ENCODE measurements around the gene NUP98. TPM values are rescaled to one million over a fixed set of nuclear protein-coding genes. Genes with fewer than 3 reads are reported as not detected.
A peak's percentile ranks its signal among the peaks of the same experiment; 100 is the strongest.
"Not testable (repeated sequence)": the region's sequence is repeated elsewhere in the genome, so short reads cannot be mapped to it uniquely, and the experiment has no call there.

NUP98 gene
- total and polyA plus RNA-seq, 2 of the 13 experiments (the other 11 are each of a cell fraction or from before 2014, with no cell fraction given) = 76.6 to 85.3 TPM

- DNase-seq (ENCODE audit: low spot score) (no peak), FAIRE-seq (no peak), ATAC-seq (no peak)
- Histone ChIP-seq H3K9me3 (ENCODE audit: low read length) (no peaks in the 10 kb centered on the region), H3K79me2 (ENCODE audit: insufficient read depth, low read length) (no peaks in the 10 kb centered on the region), H3K9ac (ENCODE audit: insufficient read depth, low read depth, low read length) (no peak overlapping the region), H4K20me1 (ENCODE audit: insufficient read depth, low read length) (no peaks in the 10 kb centered on the region), H3K4me2 (ENCODE audit: low read depth, low read length) (no peak overlapping the region), H3K36me3 (replicated peaks in 1 of 2; ENCODE audit: control insufficient read depth in 1 of 2, insufficient read depth in 2 of 2, low read length in 2 of 2) (no peaks in the 10 kb centered on the region), H2AFZ (ENCODE audit: low read length) (no peak overlapping the region), H3K4me3 (replicated peaks in 1 of 3; ENCODE audit: insufficient read depth in 1 of 3, low read depth in 2 of 3, low read length in 3 of 3) (no peak overlapping the region), H3K27ac (ENCODE audit: extremely low read length, insufficient read depth, low read length) (no peak overlapping the region), H3K4me1 (ENCODE audit: insufficient read depth, low read length) (no peaks in the 10 kb centered on the region), H3K27me3 (ENCODE audit: control insufficient read depth in 1 of 2, insufficient read depth in 2 of 2, low read length in 2 of 2) (peaks cover 3 to 37% of the 10 kb centered on the region in 2 experiments; a peak in 4 of 5 replicates)
- intact Hi-C loops (cut with micrococcal nuclease; ENCODE audit: unreplicated experiment) = no loop called here
- CTCF ChIA-PET (ENCODE audit: low intra/inter-chr PET ratio, low total read pairs) = no interaction called here
- TF ChIP-seq NFYC (CRISPR knock-in tag; IDR thresholded peaks at IDR 0.05) (no peak), SOX5 (CRISPR knock-in tag; IDR thresholded peaks at IDR 0.05; ENCODE audit: borderline replicate concordance) (no peak), MIER2 (CRISPR knock-in tag; IDR thresholded peaks at IDR 0.05) (no peak), ZNF83 (CRISPR knock-in tag; IDR thresholded peaks at IDR 0.05; ENCODE audit: borderline replicate concordance) (no peak), ZNF570 (CRISPR knock-in tag; IDR thresholded peaks at IDR 0.05; ENCODE audit: borderline replicate concordance) (no peak), KLF11 (CRISPR knock-in tag; IDR thresholded peaks at IDR 0.05) (no peak), ZFP62 (CRISPR knock-in tag; IDR thresholded peaks at IDR 0.05) (no peak), ZNF704 (CRISPR knock-in tag; IDR thresholded peaks at IDR 0.05; ENCODE audit: borderline replicate concordance) (no peak)
- no TSS peak for BruUV-seq (replicated peaks)
- POLR2A ChIA-PET = no interaction called here
- in situ Hi-C loops (cut with HindIII; ENCODE audit: extremely low pct_ligation_motif_present, low pct_unique_long_range_greater_than_20kb) = no loop called here
- 66% methylated on average over 8 of the region's 8 CpGs for WGBS (ENCODE audit: low lambda C conversion rate)
These were observed 139.1 kb downstream of the NUP98 start for GRCh38 chr11:3658252-3658651.

DNA sequence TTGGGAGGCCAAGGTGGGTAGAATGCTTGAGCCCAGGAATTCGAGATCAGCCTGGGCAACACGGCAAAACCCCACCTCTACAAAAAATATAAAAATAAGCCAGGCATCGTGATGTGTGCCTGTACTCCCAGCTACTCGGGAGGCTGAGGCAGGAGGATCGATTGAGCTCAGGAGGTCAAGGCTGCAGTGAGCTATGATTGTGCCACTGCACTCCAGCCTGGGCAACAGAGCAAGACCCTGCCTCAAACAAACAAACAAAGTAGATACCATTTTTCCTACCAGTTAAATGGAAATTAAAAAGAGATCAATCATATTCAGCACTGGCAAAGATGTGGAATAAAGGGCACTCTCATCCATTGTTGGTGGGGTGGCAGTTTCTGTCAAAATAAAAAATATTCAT, 140.0 kb downstream of the NUP98 start:
- DNase-seq (ENCODE audit: low spot score); H2AFZ ChIP-seq (ENCODE audit: low read length); H3K4me2 ChIP-seq (ENCODE audit: low read depth, low read length); H4K20me1 ChIP-seq (ENCODE audit: insufficient read depth, low read length); POLR2A ChIA-PET; H3K27ac ChIP-seq (ENCODE audit: extremely low read length, insufficient read depth, low read length); in situ Hi-C loops (cut with HindIII; ENCODE audit: extremely low pct_ligation_motif_present, low pct_unique_long_range_greater_than_20kb); ATAC-seq; H3K9me3 ChIP-seq (ENCODE audit: low read length); H3K4me3 ChIP-seq (replicated peaks in 1 of 3; ENCODE audit: insufficient read depth in 1 of 3, low read depth in 2 of 3, low read length in 3 of 3); intact Hi-C loops (cut with micrococcal nuclease; ENCODE audit: unreplicated experiment); CTCF ChIA-PET (ENCODE audit: low intra/inter-chr PET ratio, low total read pairs); BruUV-seq (replicated peaks); H3K36me3 ChIP-seq (replicated peaks in 1 of 2; ENCODE audit: control insufficient read depth in 1 of 2, insufficient read depth in 2 of 2, low read length in 2 of 2); H3K9ac ChIP-seq (ENCODE audit: insufficient read depth, low read depth, low read length); FAIRE-seq; H3K4me1 ChIP-seq (ENCODE audit: insufficient read depth, low read length); H3K79me2 ChIP-seq (ENCODE audit: insufficient read depth, low read length): not testable (repeated sequence)
- H3K27me3 ChIP-seq (ENCODE audit: control insufficient read depth in 1 of 2, insufficient read depth in 2 of 2, low read length in 2 of 2) = peaks cover 3 to 37% of the 10 kb centered on the region in 2 experiments; a peak in 4 of 5 replicates
- peak; percentile 85 for TF ChIP-seq ZNF121 (CRISPR knock-in tag; IDR thresholded peaks at IDR 0.05)
- TF ChIP-seq ZNF770 (CRISPR knock-in tag; IDR thresholded peaks at IDR 0.05) = peak; percentile 83
- WGBS (ENCODE audit: low lambda C conversion rate) = 3% methylated on average over 5 of the region's 5 CpGs
